PC-9 (cell line): ENCODE measurements around the gene NSD2. TPM values are rescaled to one million over a fixed set of nuclear protein-coding genes. Genes with fewer than 3 reads are reported as not detected.

Source experiments
- BruUV-seq: library from RNA; stranded (reverse); fragments of 400-500 nt; replicated peaks from 2 replicates; lab custom pipeline; 2021; lab: Mats Ljungman, UMichigan
- CTCF ChIA-PET: fragments of 300-600 bp; sonication (Branson Sonifier 250); formaldehyde crosslinking; loops from one replicate; lab custom pipeline; 2022; ENCODE audit warnings: antibody characterized with exemption; lab: Charles Lee
- POLR2A ChIA-PET: fragments of 300-600 bp; sonication (Branson Sonifier 250); formaldehyde crosslinking; loops from one replicate; lab custom pipeline; 2022; ENCODE audit warnings: antibody characterized with exemption; ENCODE audit not compliant: unreplicated experiment; lab: Charles Lee
- DNase-seq, 2 experiments: peaks; one replicate each; pipeline versions ENCODE4 v3.0.0 to v3.0.0-alpha.2; 2015 to 2022; ENCODE audit warnings: mixed read lengths in 1 of 2
- H2AFZ ChIP-seq: fragments of 200-600 bp; sonication (generic); 2 replicates; pipeline ENCODE4 v1.8.1; 2017; ENCODE audit warnings: antibody characterized with exemption
- H3F3A ChIP-seq: fragments of 200-600 bp; sonication (generic); 2 replicates; pipeline ENCODE4 v1.8.1; 2017; ENCODE audit warnings: antibody characterized with exemption, mild to moderate bottlenecking, low read depth; ENCODE audit not compliant: insufficient read depth
- H3K27ac ChIP-seq: fragments of 200-600 bp; sonication (generic); 2 replicates; pipeline ENCODE4 v1.6.1; 2016; ENCODE audit warnings: mixed run types
- H3K27me3 ChIP-seq: fragments of 200-600 bp; sonication (generic); 2 replicates; pipeline ENCODE4 v1.6.1; 2016; ENCODE audit warnings: low read depth, mixed run types; ENCODE audit not compliant: insufficient read depth
- H3K36me3 ChIP-seq: fragments of 200-600 bp; sonication (generic); 2 replicates; pipeline ENCODE4 v1.6.1; 2016; ENCODE audit warnings: low read depth, mixed run types
- H3K4me1 ChIP-seq: fragments of 200-600 bp; sonication (generic); replicated peaks from 2 replicates; pipeline ENCODE4 v1.6.1; 2016; ENCODE audit warnings: mixed run types; ENCODE audit not compliant: insufficient read depth
- H3K4me2 ChIP-seq: fragments of 200-600 bp; sonication (generic); 2 replicates; pipeline ENCODE4 v1.6.1; 2017; ENCODE audit warnings: mixed run types
- H3K4me3 ChIP-seq: fragments of 200-600 bp; sonication (generic); 2 replicates; pipeline ENCODE4 v1.6.1; 2016; ENCODE audit warnings: mixed run types
- H3K79me2 ChIP-seq: fragments of 200-600 bp; sonication (generic); 2 replicates; pipeline ENCODE4 v1.6.1; 2017; ENCODE audit warnings: low read depth, mixed run types
- H3K9me2 ChIP-seq: fragments of 200-600 bp; sonication (generic); 2 replicates; pipeline ENCODE4 v1.8.1; 2017; ENCODE audit warnings: mild to moderate bottlenecking; ENCODE audit not compliant: insufficient read depth
- H3K9me3 ChIP-seq: fragments of 200-600 bp; sonication (generic); 2 replicates; pipeline ENCODE4 v1.8.1; 2016; ENCODE audit warnings: low read depth; ENCODE audit not compliant: insufficient read depth
- H4K20me1 ChIP-seq: fragments of 200-600 bp; sonication (generic); 2 replicates; pipeline ENCODE4 v1.8.1; 2017; ENCODE audit not compliant: insufficient read depth
- CTCF ChIP-seq: fragments of 200-600 bp; sonication (generic); conservative IDR thresholded peaks from 2 replicates; pipeline ENCODE4 v1.6.1; 2017; ENCODE audit warnings: mixed run types, antibody characterized with exemption, mild to moderate bottlenecking, moderate library complexity
- EZH2 ChIP-seq: fragments of 200-600 bp; sonication (generic); IDR thresholded peaks from 2 replicates; pipeline ENCODE4 v1.8.0; 2017; ENCODE audit warnings: antibody characterized with exemption, low read depth
- intact Hi-C: fragments of 100-400 bp; cut with micrococcal nuclease; formaldehyde crosslinking; loops from one replicate; pipeline ENCODE4 v1.10.0; 2022; ENCODE audit not compliant: unreplicated experiment
- total RNA-seq: library from RNA; stranded (reverse); gene quantifications from 2 replicates; pipeline ENCODE4 v1.2.3, GENCODE V29; 2021

The NSD2 gene
- total RNA-seq, 1 experiment from 2014 or later = 176 TPM

DNA sequence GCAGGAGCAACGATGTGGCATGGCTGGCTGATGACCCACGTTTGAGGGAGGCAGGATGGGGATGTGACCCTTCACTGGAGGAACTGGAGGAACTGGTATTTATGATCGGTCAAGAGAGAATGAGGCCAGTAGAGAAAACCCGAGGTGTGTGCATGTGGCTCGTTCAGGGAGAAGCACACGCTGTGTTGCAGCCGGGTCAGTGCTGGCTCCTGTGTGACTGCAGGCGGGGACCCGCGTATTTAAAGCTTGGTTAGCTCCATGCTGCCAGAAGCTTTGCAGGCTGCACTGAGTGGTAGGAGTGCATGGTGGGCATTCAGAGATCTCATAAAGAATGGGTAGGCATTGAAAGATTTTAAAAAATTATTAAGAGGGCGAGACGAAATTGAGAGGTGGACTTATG lies 85.4 kb downstream of the NSD2 start:
- Histone ChIP-seq H4K20me1 (no peaks in the 10 kb centered on the region), H3K27me3 (no peaks in the 10 kb centered on the region), H3K79me2 (no peaks in the 10 kb centered on the region), H3K9me2 (no peaks in the 10 kb centered on the region), H3F3A (peaks cover 3% of the 10 kb centered on the region; the same call in 1 of the 2 replicates), H3K4me1 (no peaks in the 10 kb centered on the region), H3K27ac (no peak overlapping the region), H3K4me2 (no peak overlapping the region), H3K4me3 (no peak overlapping the region), H3K9me3 (no peaks in the 10 kb centered on the region), H3K36me3 (no peaks in the 10 kb centered on the region; the same call in 1 of the 2 replicates), H2AFZ (no peak overlapping the region)
- DNase-seq = no peak
- BruUV-seq = no TSS peak
- intact Hi-C loops = no loop called here
- CTCF ChIA-PET = interaction anchor here (0.6 kb wide), 1 partner anchor 114 kb away, joined by 10 read pairs; no protein-coding TSS in a partner anchor
- POLR2A ChIA-PET = no interaction called here
- TF ChIP-seq CTCF = no peak
- TF ChIP-seq EZH2 = no peak

GRCh38 chr4:1958276-1959103 lies 87.3 kb downstream of the NSD2 start:
- TF ChIP-seq CTCF (no peak), EZH2 (no peak)
- Histone ChIP-seq H4K20me1 (no peaks in the 10 kb centered on the region), H3K4me1 (no peaks in the 10 kb centered on the region), H3K9me3 (no peaks in the 10 kb centered on the region), H3K36me3 (no peaks in the 10 kb centered on the region; the same call in 1 of the 2 replicates), H3K27ac (no peak overlapping the region), H3K27me3 (no peaks in the 10 kb centered on the region), H3K4me2 (no peak overlapping the region), H3F3A (peaks cover 3% of the 10 kb centered on the region; the same call in 1 of the 2 replicates), H3K9me2 (no peaks in the 10 kb centered on the region), H2AFZ (no peak overlapping the region), H3K79me2 (no peaks in the 10 kb centered on the region), H3K4me3 (no peak overlapping the region)
- intact Hi-C loops = no loop called here
- CTCF ChIA-PET = interaction anchor here (0.5 to 0.6 kb wide), 2 partner anchors 8 to 525 kb away, joined by 3 to 5 read pairs; no protein-coding TSS in a partner anchor
- no peak for DNase-seq
- POLR2A ChIA-PET = interaction anchor here (0.5 kb wide), 1 partner anchor 669 kb away, joined by 10 read pairs; no protein-coding TSS in a partner anchor
- BruUV-seq = no TSS peak

DNA sequence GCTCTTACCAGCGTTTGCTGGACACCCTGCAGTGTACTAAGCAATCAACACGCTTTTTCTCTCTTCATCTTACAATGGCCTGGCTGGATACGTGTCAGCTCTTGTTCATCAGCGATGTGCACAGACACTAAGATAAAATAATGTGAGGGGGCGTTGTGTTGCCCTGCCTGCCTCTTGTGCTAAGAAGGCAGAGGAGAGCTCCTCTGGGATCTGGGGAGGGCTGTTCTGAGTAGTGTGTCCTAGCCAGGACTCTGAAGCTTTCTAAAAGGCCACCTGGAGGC lies 87.9 kb downstream of the NSD2 start:
- DNase-seq = no peak
- no peaks in the 10 kb centered on the region for H4K20me1 ChIP-seq
- intact Hi-C loops = no loop called here
- no peak overlapping the region for H2AFZ ChIP-seq
- no peaks in the 10 kb centered on the region for H3K4me1 ChIP-seq
- H3K27me3 ChIP-seq = no peaks in the 10 kb centered on the region
- no peaks in the 10 kb centered on the region for H3K9me3 ChIP-seq
- BruUV-seq = no TSS peak
- no peaks in the 10 kb centered on the region for H3K79me2 ChIP-seq
- no peak overlapping the region for H3K27ac ChIP-seq
- ChIA-PET CTCF (no interaction called here), POLR2A (no interaction called here)
- TF ChIP-seq EZH2 (no peak), CTCF (no peak)
- peaks cover 3% of the 10 kb centered on the region for H3K36me3 ChIP-seq
- peaks cover 4% of the 10 kb centered on the region; the same call in 1 of the 2 replicates for H3F3A ChIP-seq
- H3K4me3 ChIP-seq = no peak overlapping the region
- no peaks in the 10 kb centered on the region for H3K9me2 ChIP-seq
- no peak overlapping the region for H3K4me2 ChIP-seq
